ENCODE measurements around the gene FAM107B.

The FAM107B gene

DNA sequence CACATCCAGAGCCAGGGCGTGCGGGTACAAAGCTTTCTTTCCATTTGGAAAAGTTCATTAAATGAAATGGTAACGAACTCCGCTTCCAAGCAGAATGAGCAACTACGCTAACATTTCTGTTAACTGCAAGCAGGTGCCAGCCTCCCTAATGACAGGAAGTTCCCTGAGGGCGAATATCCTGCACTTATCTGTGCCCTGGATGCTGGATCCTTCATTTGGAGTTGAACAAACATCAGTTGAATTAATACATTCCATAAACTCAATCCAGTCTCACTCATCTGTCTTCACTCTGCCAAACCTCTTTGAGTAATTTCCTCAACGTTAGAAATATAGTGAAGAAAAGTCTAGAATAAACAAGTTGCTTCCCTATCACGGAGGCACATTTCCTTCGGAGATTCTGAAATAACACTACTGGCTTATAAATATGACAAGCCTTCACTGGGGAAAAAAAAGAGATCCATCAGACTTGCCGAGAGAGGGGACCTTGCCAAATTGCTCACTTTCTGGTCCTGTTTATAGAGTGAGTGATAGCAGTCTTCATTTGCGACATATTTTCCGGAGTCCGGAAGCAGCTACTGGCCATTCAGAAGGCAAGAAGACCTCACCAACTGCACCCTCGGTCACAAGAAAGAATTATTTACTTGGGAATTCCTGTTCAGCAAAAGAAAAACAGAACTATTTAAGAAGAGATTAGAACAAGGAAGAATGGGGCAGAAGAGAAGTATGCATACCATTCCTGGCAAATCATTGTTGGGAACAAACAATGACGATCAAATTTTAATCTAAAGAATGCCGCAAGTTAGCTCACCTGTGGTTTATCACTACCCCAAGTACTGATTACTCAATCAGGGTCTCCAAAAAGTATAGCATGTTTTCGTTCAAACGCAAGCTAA lies 196.4 kb downstream of the FAM107B start:
- TF ChIP-seq CREB1 (IDR thresholded peaks at IDR 0.05; ENCODE audit: low read depth), result no peak
- TF ChIP-seq CEBPB (IDR thresholded peaks at IDR 0.05), result no peak
- no peak for TF ChIP-seq NFIC (IDR thresholded peaks at IDR 0.05)
- no peak for TF ChIP-seq REST (IDR thresholded peaks at IDR 0.05; ENCODE audit: low read depth)
- TF ChIP-seq RAD21 (IDR thresholded peaks at IDR 0.05; ENCODE audit: low read depth), result no peak
- TF ChIP-seq TCF12 (IDR thresholded peaks at IDR 0.05; ENCODE audit: low read depth), result no peak

DNA sequence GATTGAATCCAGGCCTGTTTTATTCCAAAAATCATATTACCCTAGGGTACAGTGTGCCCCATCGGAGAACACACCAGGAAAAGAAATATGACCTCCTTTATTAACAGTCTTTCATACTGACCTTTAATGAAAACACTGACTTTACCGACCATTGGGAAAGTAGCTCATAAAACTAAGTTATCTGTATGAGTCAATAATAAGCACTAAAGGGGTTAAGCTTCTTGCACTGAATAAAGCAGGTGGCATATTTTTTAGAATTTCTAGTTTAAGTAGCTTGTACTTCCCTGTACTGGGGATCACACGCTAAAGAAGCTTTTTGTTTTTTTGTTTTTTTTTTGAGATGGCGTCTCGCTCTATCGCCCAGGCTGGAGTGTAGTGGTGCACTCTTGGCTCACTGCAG lies 199.8 kb downstream of the FAM107B start:
- TF ChIP-seq, protein P1, sequence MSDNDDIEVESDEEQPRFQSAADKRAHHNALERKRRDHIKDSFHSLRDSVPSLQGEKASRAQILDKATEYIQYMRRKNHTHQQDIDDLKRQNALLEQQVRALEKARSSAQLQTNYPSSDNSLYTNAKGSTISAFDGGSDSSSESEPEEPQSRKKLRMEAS (IDR thresholded peaks at IDR 0.05), result no peak
- no peak for TF ChIP-seq RAD21 (IDR thresholded peaks at IDR 0.05; ENCODE audit: low read depth)
- no peak for TF ChIP-seq TEAD4 (IDR thresholded peaks at IDR 0.05)
- no peak for TF ChIP-seq EP300 (IDR thresholded peaks at IDR 0.05; ENCODE audit: borderline replicate concordance)
- TF ChIP-seq REST (IDR thresholded peaks at IDR 0.05; ENCODE audit: low read depth), result no peak
- TF ChIP-seq EGR1 (IDR thresholded peaks at IDR 0.05), result no peak
- TF ChIP-seq ZBTB7A (IDR thresholded peaks at IDR 0.05; ENCODE audit: low read depth), result no peak
- TF ChIP-seq FOXM1 (IDR thresholded peaks at IDR 0.05; ENCODE audit: borderline replicate concordance, low read depth), result no peak
- no peak for TF ChIP-seq YY1 (IDR thresholded peaks at IDR 0.05; ENCODE audit: low read depth)
- no peak for TF ChIP-seq TCF12 (IDR thresholded peaks at IDR 0.05; ENCODE audit: low read depth)

DNA sequence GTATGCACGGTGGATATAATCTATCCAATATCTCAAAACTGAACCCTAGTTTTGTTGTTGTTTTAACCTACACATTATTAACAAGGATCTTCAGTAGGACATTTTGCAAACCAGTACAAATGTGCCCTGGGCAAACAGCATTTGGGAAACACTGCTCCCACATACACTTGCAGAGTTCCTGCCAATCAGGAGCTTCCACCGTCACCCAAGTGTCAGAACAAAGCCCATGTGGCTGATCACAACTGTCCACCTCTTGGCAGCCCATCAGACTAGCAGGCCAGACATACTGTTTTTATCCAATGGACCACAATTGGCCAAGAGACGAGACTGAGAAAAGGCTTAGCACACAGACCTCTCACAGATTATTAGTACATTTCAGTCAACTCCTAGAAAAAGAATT lies 200.4 kb downstream of the FAM107B start:
- TF ChIP-seq USF1 (IDR thresholded peaks at IDR 0.05) (no peak), CREB1 (IDR thresholded peaks at IDR 0.05; ENCODE audit: low read depth) (no peak), FOXM1 (IDR thresholded peaks at IDR 0.05; ENCODE audit: borderline replicate concordance, low read depth) (no peak), REST (IDR thresholded peaks at IDR 0.05; ENCODE audit: low read depth) (no peak), TAF1 (IDR thresholded peaks at IDR 0.05; ENCODE audit: low read depth) (no peak), YY1 (IDR thresholded peaks at IDR 0.05; ENCODE audit: low read depth) (no peak)
- TF ChIP-seq, protein P1 (IDR thresholded peaks at IDR 0.05), result no peak

GRCh38 chr10:14573666-14574261 lies 200.9 kb downstream of the FAM107B start:
- TF ChIP-seq FOXM1 (IDR thresholded peaks at IDR 0.05; ENCODE audit: borderline replicate concordance, low read depth) (no peak), CREB1 (IDR thresholded peaks at IDR 0.05; ENCODE audit: low read depth) (no peak), TCF12 (IDR thresholded peaks at IDR 0.05; ENCODE audit: low read depth) (no peak), EP300 (IDR thresholded peaks at IDR 0.05; ENCODE audit: borderline replicate concordance) (no peak), REST (IDR thresholded peaks at IDR 0.05; ENCODE audit: low read depth) (no peak)
- TF ChIP-seq, protein P1 (IDR thresholded peaks at IDR 0.05), result no peak
